ENCODE data around the gene CTDSPL.

- TF ChIP-seq CTCF (tag by site-specific recombination; IDR thresholded peaks at IDR 0.05) (no peak), ZBTB49 (tag by site-specific recombination; IDR thresholded peaks at IDR 0.05; ENCODE audit: low read depth) (no peak), PRDM4 (tag by site-specific recombination; IDR thresholded peaks at IDR 0.05) (no peak), ZNF660 (tag by site-specific recombination; IDR thresholded peaks at IDR 0.05) (no peak), PRDM10 (tag by site-specific recombination; IDR thresholded peaks at IDR 0.05) (no peak), REST (tag by site-specific recombination; IDR thresholded peaks at IDR 0.05) (no peak), ZNF23 (tag by site-specific recombination; IDR thresholded peaks at IDR 0.05; ENCODE audit: borderline replicate concordance) (no peak), ZNF544 (tag by site-specific recombination; IDR thresholded peaks at IDR 0.05) (no peak), ZNF157 (tag by site-specific recombination; IDR thresholded peaks at IDR 0.05) (no peak), SP2 (tag by site-specific recombination; IDR thresholded peaks at IDR 0.05) (no peak), ZBTB11 (tag by site-specific recombination; conservative IDR thresholded peaks at IDR 0.05; ENCODE audit: low read depth) (no peak), TCF7L2 (IDR thresholded peaks at IDR 0.05; ENCODE audit: borderline replicate concordance, low read depth, low read length) (no peak), ZNF707 (tag by site-specific recombination; IDR thresholded peaks at IDR 0.05) (no peak)
Observed at GRCh38 chr3:38000965-38001455, 139.3 kb downstream of the CTDSPL start.
